Measurements from ENCODE around the gene PPP4R3C.
"Not testable (repeated sequence)": the region's sequence is repeated elsewhere in the genome, so short reads cannot be mapped to it uniquely, and the experiment has no call there.

DNA sequence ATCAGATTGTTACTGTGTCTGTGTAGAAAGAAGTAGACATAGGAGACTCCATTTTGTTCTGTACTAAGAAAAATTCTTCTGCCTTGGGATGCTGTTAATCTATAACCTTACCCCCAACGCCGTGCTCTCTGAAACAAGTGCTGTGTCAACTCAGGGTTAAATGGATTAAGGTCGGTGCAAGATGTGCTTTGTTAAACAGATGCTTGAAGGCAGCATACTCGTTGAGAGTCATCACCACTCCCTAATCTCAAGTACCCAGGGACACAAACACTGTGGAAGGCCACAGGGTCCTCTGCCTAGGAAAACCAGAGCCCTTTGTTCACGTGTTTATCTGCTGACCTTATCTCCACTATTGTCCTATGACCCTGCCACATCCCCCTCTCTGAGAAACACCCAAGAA is 4.0 kb downstream of the PPP4R3C start:
- TF ChIP-seq, protein P1, sequence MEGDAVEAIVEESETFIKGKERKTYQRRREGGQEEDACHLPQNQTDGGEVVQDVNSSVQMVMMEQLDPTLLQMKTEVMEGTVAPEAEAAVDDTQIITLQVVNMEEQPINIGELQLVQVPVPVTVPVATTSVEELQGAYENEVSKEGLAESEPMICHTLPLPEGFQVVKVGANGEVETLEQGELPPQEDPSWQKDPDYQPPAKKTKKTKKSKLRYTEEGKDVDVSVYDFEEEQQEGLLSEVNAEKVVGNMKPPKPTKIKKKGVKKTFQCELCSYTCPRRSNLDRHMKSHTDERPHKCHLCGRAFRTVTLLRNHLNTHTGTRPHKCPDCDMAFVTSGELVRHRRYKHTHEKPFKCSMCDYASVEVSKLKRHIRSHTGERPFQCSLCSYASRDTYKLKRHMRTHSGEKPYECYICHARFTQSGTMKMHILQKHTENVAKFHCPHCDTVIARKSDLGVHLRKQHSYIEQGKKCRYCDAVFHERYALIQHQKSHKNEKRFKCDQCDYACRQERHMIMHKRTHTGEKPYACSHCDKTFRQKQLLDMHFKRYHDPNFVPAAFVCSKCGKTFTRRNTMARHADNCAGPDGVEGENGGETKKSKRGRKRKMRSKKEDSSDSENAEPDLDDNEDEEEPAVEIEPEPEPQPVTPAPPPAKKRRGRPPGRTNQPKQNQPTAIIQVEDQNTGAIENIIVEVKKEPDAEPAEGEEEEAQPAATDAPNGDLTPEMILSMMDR (IDR thresholded peaks at IDR 0.05), result not testable (repeated sequence)
- TF ChIP-seq POLR2A, POLR2AphosphoS5 (IDR thresholded peaks at IDR 0.05): not testable (repeated sequence)

Measured in transverse colon (tissue), 4 donors.